ENCODE data around the gene KIF1C.

The KIF1C gene

GRCh38 chr17:5034651-5035050 is 36.9 kb downstream of the KIF1C start:
- no peaks in the 10 kb centered on the region for H3K79me1 ChIP-seq (replicated peaks; ENCODE audit: low read length, poor library complexity, severe bottlenecking)
- no peak overlapping the region for H3K4me3 ChIP-seq (ENCODE audit: insufficient read depth in 1 of 2, low read depth in 1 of 2, low read length in 2 of 2)
- H2AFZ ChIP-seq (ENCODE audit: low read depth, low read length) = no peak overlapping the region
- peaks cover 6 to 9% of the 10 kb centered on the region in 2 experiments for H3K27me3 ChIP-seq (ENCODE audit: control insufficient read depth in 1 of 2, insufficient read depth in 1 of 2, low read length in 2 of 2)
- no peak overlapping the region for H3K27ac ChIP-seq (ENCODE audit: low read length, poor library complexity, severe bottlenecking)
- H2AK5ac ChIP-seq (ENCODE audit: low read length, severe bottlenecking) = no peak overlapping the region
- no peaks in the 10 kb centered on the region for H3K9me3 ChIP-seq (ENCODE audit: control insufficient read depth, low read length)
- DNase-seq = no peak
- H3K4ac ChIP-seq (ENCODE audit: low read depth in 1 of 2, low read length in 2 of 2) = no peak overlapping the region
- H4K91ac ChIP-seq (ENCODE audit: low read length) = peak overlapping the region; percentile 8
- H3K4me2 ChIP-seq (ENCODE audit: low read length, poor library complexity, severe bottlenecking) = no peak overlapping the region
- H2BK5ac ChIP-seq (ENCODE audit: low read depth, low read length, poor library complexity, severe bottlenecking) = no peak overlapping the region
- H2BK12ac ChIP-seq (ENCODE audit: low read length in 2 of 2) = no peak overlapping the region
- no peaks in the 10 kb centered on the region for H3K36me3 ChIP-seq (ENCODE audit: control insufficient read depth in 1 of 2, insufficient read depth in 2 of 2, low read depth in 1 of 2, low read length in 2 of 2)
- no peak overlapping the region for H3K9ac ChIP-seq (ENCODE audit: low read length)
- H3K14ac ChIP-seq (ENCODE audit: low read length in 2 of 2) = no peak overlapping the region
- no peak overlapping the region for H2BK120ac ChIP-seq (ENCODE audit: low read depth, low read length)
- no peak overlapping the region for H3K18ac ChIP-seq (ENCODE audit: low read depth in 1 of 2, low read length in 2 of 2)
- H4K8ac ChIP-seq (ENCODE audit: low read length) = no peak overlapping the region
- 93% methylated on average over 14 of the region's 14 CpGs for WGBS
- peaks cover 3% of the 10 kb centered on the region for H3K4me1 ChIP-seq (ENCODE audit: control insufficient read depth, insufficient read depth, low read depth, low read length)
- H2BK15ac ChIP-seq (ENCODE audit: low read depth, poor library complexity, severe bottlenecking) = no peak overlapping the region
- H3K23ac ChIP-seq (ENCODE audit: low read length in 2 of 2) = no peak overlapping the region

- H3K27me3 ChIP-seq (ENCODE audit: control insufficient read depth in 1 of 2, insufficient read depth in 1 of 2, low read length in 2 of 2) = peaks cover 6 to 9% of the 10 kb centered on the region in 2 experiments
- peak within 1 kb of the TSS; percentile 23 for H3K4me2 ChIP-seq (ENCODE audit: low read length, poor library complexity, severe bottlenecking)
- H4K8ac ChIP-seq (ENCODE audit: low read length) = no peak within 1 kb of the TSS
- no peak within 1 kb of the TSS for H3K14ac ChIP-seq (ENCODE audit: low read length in 2 of 2)
- no peaks in the 10 kb centered on the region for H3K9me3 ChIP-seq (ENCODE audit: control insufficient read depth, low read length)
- peak within 1 kb of the TSS; percentile 8 for H4K91ac ChIP-seq (ENCODE audit: low read length)
- no peak within 1 kb of the TSS for H2BK15ac ChIP-seq (ENCODE audit: low read depth, poor library complexity, severe bottlenecking)
- no peak within 1 kb of the TSS for H2BK5ac ChIP-seq (ENCODE audit: low read depth, low read length, poor library complexity, severe bottlenecking)
- H3K27ac ChIP-seq (ENCODE audit: low read length, poor library complexity, severe bottlenecking) = no peak within 1 kb of the TSS
- no peak for DNase-seq
- no peak within 1 kb of the TSS for H2AK5ac ChIP-seq (ENCODE audit: low read length, severe bottlenecking)
- WGBS = 21% methylated on average over 12 of the region's 24 CpGs
- peak within 1 kb of the TSS in 1 of 2 experiments; percentile 71 for H3K4me3 ChIP-seq (ENCODE audit: insufficient read depth in 1 of 2, low read depth in 1 of 2, low read length in 2 of 2)
- H3K18ac ChIP-seq (ENCODE audit: low read depth in 1 of 2, low read length in 2 of 2) = no peak within 1 kb of the TSS
- no peak within 1 kb of the TSS for H3K4ac ChIP-seq (ENCODE audit: low read depth in 1 of 2, low read length in 2 of 2)
- H3K36me3 ChIP-seq (ENCODE audit: control insufficient read depth in 1 of 2, insufficient read depth in 2 of 2, low read depth in 1 of 2, low read length in 2 of 2) = no peaks in the 10 kb centered on the region
- H3K4me1 ChIP-seq (ENCODE audit: control insufficient read depth, insufficient read depth, low read depth, low read length) = peaks cover 3% of the 10 kb centered on the region
- H3K9ac ChIP-seq (ENCODE audit: low read length) = peak within 1 kb of the TSS; percentile 53
- H2BK12ac ChIP-seq (ENCODE audit: low read length in 2 of 2) = peak within 1 kb of the TSS in 1 of 2 experiments; percentile 47
- no peak within 1 kb of the TSS for H2AFZ ChIP-seq (ENCODE audit: low read depth, low read length)
- H3K79me1 ChIP-seq (replicated peaks; ENCODE audit: low read length, poor library complexity, severe bottlenecking) = no peaks in the 10 kb centered on the region
- no peak within 1 kb of the TSS for H3K23ac ChIP-seq (ENCODE audit: low read length in 2 of 2)
- H2BK120ac ChIP-seq (ENCODE audit: low read depth, low read length) = no peak within 1 kb of the TSS
Observed at GRCh38 chr17:5035315-5035714, 37.6 kb downstream of the KIF1C start, which contains the start of gene SLC52A1. TSS of gene SLC52A1 (minus strand) at chr17:5035426. CDS start at chr17:5034606, 820 bp downstream.

GRCh38 chr17:5042157-5043022 is 44.6 kb downstream of the KIF1C start:
- Histone ChIP-seq H3K27me3 (ENCODE audit: control insufficient read depth in 1 of 2, insufficient read depth in 1 of 2, low read length in 2 of 2) (no peaks in the 10 kb centered on the region), H3K79me1 (replicated peaks; ENCODE audit: low read length, poor library complexity, severe bottlenecking) (no peaks in the 10 kb centered on the region), H2BK5ac (ENCODE audit: low read depth, low read length, poor library complexity, severe bottlenecking) (no peak overlapping the region), H3K4ac (ENCODE audit: low read depth in 1 of 2, low read length in 2 of 2) (no peak overlapping the region), H4K8ac (ENCODE audit: low read length) (no peak overlapping the region), H4K91ac (ENCODE audit: low read length) (no peak overlapping the region), H3K36me3 (ENCODE audit: control insufficient read depth in 1 of 2, insufficient read depth in 2 of 2, low read depth in 1 of 2, low read length in 2 of 2) (no peaks in the 10 kb centered on the region), H3K27ac (ENCODE audit: low read length, poor library complexity, severe bottlenecking) (no peak overlapping the region), H3K18ac (ENCODE audit: low read depth in 1 of 2, low read length in 2 of 2) (no peak overlapping the region), H2BK15ac (ENCODE audit: low read depth, poor library complexity, severe bottlenecking) (no peak overlapping the region), H2BK120ac (ENCODE audit: low read depth, low read length) (no peak overlapping the region), H3K14ac (ENCODE audit: low read length in 2 of 2) (no peak overlapping the region), H3K9ac (ENCODE audit: low read length) (no peak overlapping the region), H3K4me2 (ENCODE audit: low read length, poor library complexity, severe bottlenecking) (no peak overlapping the region), H2AK5ac (ENCODE audit: low read length, severe bottlenecking) (no peak overlapping the region), H3K9me3 (ENCODE audit: control insufficient read depth, low read length) (no peaks in the 10 kb centered on the region), H3K4me3 (ENCODE audit: insufficient read depth in 1 of 2, low read depth in 1 of 2, low read length in 2 of 2) (no peak overlapping the region), H3K4me1 (ENCODE audit: control insufficient read depth, insufficient read depth, low read depth, low read length) (no peaks in the 10 kb centered on the region), H2AFZ (ENCODE audit: low read depth, low read length) (no peak overlapping the region), H2BK12ac (ENCODE audit: low read length in 2 of 2) (no peak overlapping the region), H3K23ac (ENCODE audit: low read length in 2 of 2) (no peak overlapping the region)
- DNase-seq = no peak
- WGBS = 86% methylated on average over 10 of the region's 15 CpGs

GRCh38 chr17:5043524-5043923 is 45.8 kb downstream of the KIF1C start:
- Histone ChIP-seq H2BK15ac (ENCODE audit: low read depth, poor library complexity, severe bottlenecking) (no peak overlapping the region), H3K4ac (ENCODE audit: low read depth in 1 of 2, low read length in 2 of 2) (no peak overlapping the region), H3K9ac (ENCODE audit: low read length) (no peak overlapping the region), H3K18ac (ENCODE audit: low read depth in 1 of 2, low read length in 2 of 2) (no peak overlapping the region), H4K91ac (ENCODE audit: low read length) (no peak overlapping the region), H3K9me3 (ENCODE audit: control insufficient read depth, low read length) (no peaks in the 10 kb centered on the region), H3K4me3 (ENCODE audit: insufficient read depth in 1 of 2, low read depth in 1 of 2, low read length in 2 of 2) (no peak overlapping the region), H4K8ac (ENCODE audit: low read length) (no peak overlapping the region), H3K27me3 (ENCODE audit: control insufficient read depth in 1 of 2, insufficient read depth in 1 of 2, low read length in 2 of 2) (no peaks in the 10 kb centered on the region), H3K36me3 (ENCODE audit: control insufficient read depth in 1 of 2, insufficient read depth in 2 of 2, low read depth in 1 of 2, low read length in 2 of 2) (no peaks in the 10 kb centered on the region), H2BK12ac (ENCODE audit: low read length in 2 of 2) (no peak overlapping the region), H3K4me1 (ENCODE audit: control insufficient read depth, insufficient read depth, low read depth, low read length) (no peaks in the 10 kb centered on the region), H3K79me1 (replicated peaks; ENCODE audit: low read length, poor library complexity, severe bottlenecking) (no peaks in the 10 kb centered on the region), H3K14ac (ENCODE audit: low read length in 2 of 2) (no peak overlapping the region), H2BK120ac (ENCODE audit: low read depth, low read length) (no peak overlapping the region), H3K4me2 (ENCODE audit: low read length, poor library complexity, severe bottlenecking) (no peak overlapping the region), H2BK5ac (ENCODE audit: low read depth, low read length, poor library complexity, severe bottlenecking) (no peak overlapping the region), H2AFZ (ENCODE audit: low read depth, low read length) (no peak overlapping the region), H3K23ac (ENCODE audit: low read length in 2 of 2) (no peak overlapping the region), H2AK5ac (ENCODE audit: low read length, severe bottlenecking) (no peak overlapping the region), H3K27ac (ENCODE audit: low read length, poor library complexity, severe bottlenecking) (no peak overlapping the region)
- DNase-seq = no peak
- 94% methylated on average over 1 of the region's 1 CpG for WGBS

All from mesenchymal stem cell (in vitro differentiated cells and primary cell).